Esophagus squamous epithelium (tissue), 4 donors: ENCODE measurements around the gene COX6B1.
"Not testable (repeated sequence)": the region's sequence is repeated elsewhere in the genome, so short reads cannot be mapped to it uniquely, and the experiment has no call there.

Experiments
- POLR2A ChIP-seq, 4 donors: fragments of 450-650 bp; IDR thresholded peaks; one replicate each; pipeline ENCODE4 v1.6.1; 2017; ENCODE audit warnings: antibody characterized with exemption in 4 of 4, mild to moderate bottlenecking in 4 of 4, moderate library complexity in 3 of 4
- TF ChIP-seq, protein P1 (sequence below), 6 experiments: fragments of 450-650 bp in 4 of 6; fragments of 200-600 bp in 2 of 6; sonication (generic) in 2 of 6; IDR thresholded peaks; one replicate each; pipeline ENCODE4 v1.5.1; 2016 to 2019; ENCODE audit warnings: antibody characterized with exemption in 6 of 6, mild to moderate bottlenecking in 4 of 6, moderate library complexity in 4 of 6

- TF ChIP-seq POLR2A (IDR thresholded peaks at IDR 0.05), result not testable (repeated sequence)
- TF ChIP-seq, protein P1, sequence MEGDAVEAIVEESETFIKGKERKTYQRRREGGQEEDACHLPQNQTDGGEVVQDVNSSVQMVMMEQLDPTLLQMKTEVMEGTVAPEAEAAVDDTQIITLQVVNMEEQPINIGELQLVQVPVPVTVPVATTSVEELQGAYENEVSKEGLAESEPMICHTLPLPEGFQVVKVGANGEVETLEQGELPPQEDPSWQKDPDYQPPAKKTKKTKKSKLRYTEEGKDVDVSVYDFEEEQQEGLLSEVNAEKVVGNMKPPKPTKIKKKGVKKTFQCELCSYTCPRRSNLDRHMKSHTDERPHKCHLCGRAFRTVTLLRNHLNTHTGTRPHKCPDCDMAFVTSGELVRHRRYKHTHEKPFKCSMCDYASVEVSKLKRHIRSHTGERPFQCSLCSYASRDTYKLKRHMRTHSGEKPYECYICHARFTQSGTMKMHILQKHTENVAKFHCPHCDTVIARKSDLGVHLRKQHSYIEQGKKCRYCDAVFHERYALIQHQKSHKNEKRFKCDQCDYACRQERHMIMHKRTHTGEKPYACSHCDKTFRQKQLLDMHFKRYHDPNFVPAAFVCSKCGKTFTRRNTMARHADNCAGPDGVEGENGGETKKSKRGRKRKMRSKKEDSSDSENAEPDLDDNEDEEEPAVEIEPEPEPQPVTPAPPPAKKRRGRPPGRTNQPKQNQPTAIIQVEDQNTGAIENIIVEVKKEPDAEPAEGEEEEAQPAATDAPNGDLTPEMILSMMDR (IDR thresholded peaks at IDR 0.05), result not testable (repeated sequence)
Measured at GRCh38 chr19:35654828-35655227, 6.7 kb downstream of the COX6B1 start.
